ENCODE results near the gene IL10.

Gene IL10

GRCh38 chr1:206732992-206733391 is 39.3 kb downstream of the IL10 start:
- no peak for DNase-seq

GRCh38 chr1:206732508-206732907 is 39.8 kb downstream of the IL10 start:
- no peak for DNase-seq

GRCh38 chr1:206729507-206729906 is 42.8 kb downstream of the IL10 start:
- no peak for DNase-seq

- DNase-seq, result no peak
Observed at GRCh38 chr1:206729050-206729449, 43.2 kb downstream of the IL10 start.

GRCh38 chr1:206728697-206728987 is 43.7 kb downstream of the IL10 start:
- no peak for DNase-seq

GRCh38 chr1:206727981-206728696 is 44.2 kb downstream of the IL10 start:
- DNase-seq, result no peak

GRCh38 chr1:206725109-206725963 is 47.0 kb downstream of the IL10 start:
- peak; percentile 59 for DNase-seq

GRCh38 chr1:206723805-206724472 is 48.4 kb downstream of the IL10 start:
- DNase-seq, result no peak

- no peak for DNase-seq
Observed at GRCh38 chr1:206723462-206723804, 48.9 kb downstream of the IL10 start.

GRCh38 chr1:206722751-206723461 is 49.4 kb downstream of the IL10 start:
- no peak for DNase-seq

GRCh38 chr1:206721454-206721853 is 50.8 kb downstream of the IL10 start:
- DNase-seq, result no peak

GRCh38 chr1:206719169-206719839 is 53.0 kb downstream of the IL10 start:
- no peak for DNase-seq

- no peak for DNase-seq
Observed at GRCh38 chr1:206717674-206717989, 54.7 kb downstream of the IL10 start.
